IPS-18c (cell line): ENCODE data around the gene AGAP5.
A peak's percentile ranks its signal among the peaks of the same experiment; 100 is the strongest.
"Not testable (repeated sequence)": the region's sequence is repeated elsewhere in the genome, so short reads cannot be mapped to it uniquely, and the experiment has no call there.

ENCODE experiments used
- H3K4me3 ChIP-seq: 2 replicates; pipeline ENCODE4 v1.7.0; 2013; ENCODE audit warnings: low read depth, mild to moderate bottlenecking, low read length, moderate library complexity; ENCODE audit not compliant: insufficient read depth
- H3K9me3 ChIP-seq: one replicate; pipeline ENCODE4 v1.6.1; 2013; ENCODE audit warnings: mild to moderate bottlenecking, low read length, moderate library complexity; ENCODE audit not compliant: control insufficient read depth, insufficient read depth

The AGAP5 gene

GRCh38 chr10:73666153-73666809 is 31.6 kb downstream of the AGAP5 start:
- not testable (repeated sequence) for H3K4me3 ChIP-seq, H3K9me3 ChIP-seq

- not testable (repeated sequence) for H3K9me3 ChIP-seq, H3K4me3 ChIP-seq
Observed at GRCh38 chr10:73665581-73665980, 32.3 kb downstream of the AGAP5 start.

- not testable (repeated sequence) for H3K4me3 ChIP-seq, H3K9me3 ChIP-seq
Observed at GRCh38 chr10:73664156-73665040, 33.5 kb downstream of the AGAP5 start.

- not testable (repeated sequence) for H3K4me3 ChIP-seq, H3K9me3 ChIP-seq
Observed at GRCh38 chr10:73663621-73664020, 34.3 kb downstream of the AGAP5 start.

GRCh38 chr10:73662705-73663104 is 35.2 kb downstream of the AGAP5 start:
- not testable (repeated sequence) for H3K4me3 ChIP-seq, H3K9me3 ChIP-seq

GRCh38 chr10:73655990-73656298 is 42.0 kb downstream of the AGAP5 start, which contains the start of gene SYNPO2L:
SYNPO2L (minus strand) TSS chr10:73656029; CDS start chr10:73655922, 107 bp downstream.
- H3K4me3 ChIP-seq, result no peak within 1 kb of the TSS

GRCh38 chr10:73655257-73655989 is 42.5 kb downstream of the AGAP5 start:
- Histone ChIP-seq H3K9me3 (no peaks in the 10 kb centered on the region), H3K4me3 (no peak overlapping the region)

More at GRCh38 chr10:73655990-73656298, 42.0 kb downstream of the AGAP5 start, which contains the start of gene SYNPO2L:
- H3K9me3 ChIP-seq, result no peaks in the 10 kb centered on the region

GRCh38 chr10:73653701-73654100 is 44.2 kb downstream of the AGAP5 start:
- no peak overlapping the region for H3K4me3 ChIP-seq
- no peaks in the 10 kb centered on the region for H3K9me3 ChIP-seq

GRCh38 chr10:73653195-73653594 is 44.7 kb downstream of the AGAP5 start:
- Histone ChIP-seq H3K9me3 (no peaks in the 10 kb centered on the region), H3K4me3 (no peak overlapping the region)

- H3K9me3 ChIP-seq, result peaks cover 2% of the 10 kb centered on the region
- no peak overlapping the region for H3K4me3 ChIP-seq
Observed at GRCh38 chr10:73650537-73651331, 47.2 kb downstream of the AGAP5 start.

- no peak overlapping the region for H3K4me3 ChIP-seq
- peaks cover 2% of the 10 kb centered on the region for H3K9me3 ChIP-seq
Observed at GRCh38 chr10:73649876-73650536, 47.9 kb downstream of the AGAP5 start.

GRCh38 chr10:73648975-73649829 is 48.7 kb downstream of the AGAP5 start:
- Histone ChIP-seq H3K4me3 (no peak overlapping the region), H3K9me3 (peaks cover 2% of the 10 kb centered on the region)

- H3K4me3 ChIP-seq, result peak overlapping the region; percentile 53
- peaks cover 2% of the 10 kb centered on the region for H3K9me3 ChIP-seq
Observed at GRCh38 chr10:73647875-73648651, 49.8 kb downstream of the AGAP5 start.

GRCh38 chr10:73647211-73647874 is 50.6 kb downstream of the AGAP5 start:
- peak overlapping the region; percentile 53; the same call in 1 of the 2 replicates for H3K4me3 ChIP-seq
- H3K9me3 ChIP-seq, result peaks cover 2% of the 10 kb centered on the region

- Histone ChIP-seq H3K9me3 (peaks cover 2% of the 10 kb centered on the region), H3K4me3 (peak overlapping the region; percentile 53; the same call in 1 of the 2 replicates)
Observed at GRCh38 chr10:73646598-73647041, 51.3 kb downstream of the AGAP5 start.
